NCI-H2029 treated with DMSO at 0.1 percent for 48 hours (cell line): Measurements from ENCODE around the gene SLC25A51.

Source experiments
- DNase-seq: peaks from one replicate; lab custom pipeline; 2025; lab: John Stamatoyannopoulos, UW

Gene SLC25A51

DNA sequence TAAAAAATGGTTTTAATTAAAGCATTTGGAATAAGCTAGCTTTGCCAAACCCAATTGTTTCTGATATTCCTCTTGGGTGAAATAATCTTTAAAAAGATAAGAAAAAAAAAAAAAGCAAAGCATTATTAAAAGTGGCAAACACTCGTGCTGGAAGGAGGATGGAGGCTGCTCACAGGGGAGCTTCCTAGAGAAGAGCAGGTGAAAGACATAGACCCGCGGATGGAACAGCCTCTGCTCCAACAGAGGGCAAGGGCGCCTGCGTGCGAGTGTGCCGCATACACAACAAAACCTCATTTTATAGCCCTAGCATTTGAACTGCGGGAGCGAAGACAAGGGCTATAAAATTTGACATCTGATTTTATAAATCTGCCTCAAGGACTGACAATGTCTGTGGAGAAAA lies 33.4 kb upstream of the SLC25A51 start:
- DNase-seq = no peak

DNA sequence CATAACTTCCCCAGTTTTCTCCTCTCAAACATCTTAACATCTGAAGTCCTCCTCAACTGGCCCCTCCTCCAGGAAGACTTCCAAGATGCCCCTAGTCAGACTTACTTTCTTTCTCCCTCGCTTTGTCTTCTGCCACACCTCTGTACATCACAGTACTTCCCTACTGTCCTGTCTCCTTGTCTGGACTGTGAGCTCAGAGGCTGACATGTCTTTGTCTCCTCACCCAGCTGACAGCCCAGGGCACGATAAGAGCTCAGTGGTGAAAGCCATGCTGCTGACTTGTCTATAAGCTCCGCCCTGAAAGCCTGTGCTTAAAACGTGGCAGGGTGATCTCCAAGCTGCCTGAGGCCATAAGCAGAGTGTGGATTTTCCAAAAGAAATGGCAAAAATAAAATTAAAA lies 33.0 kb upstream of the SLC25A51 start:
- no peak for DNase-seq

- DNase-seq = no peak
These were observed 32.4 kb upstream of the SLC25A51 start for GRCh38 chr9:37936376-37936775.

- no peak for DNase-seq
These were observed 31.2 kb upstream of the SLC25A51 start for GRCh38 chr9:37935096-37935495.

DNA sequence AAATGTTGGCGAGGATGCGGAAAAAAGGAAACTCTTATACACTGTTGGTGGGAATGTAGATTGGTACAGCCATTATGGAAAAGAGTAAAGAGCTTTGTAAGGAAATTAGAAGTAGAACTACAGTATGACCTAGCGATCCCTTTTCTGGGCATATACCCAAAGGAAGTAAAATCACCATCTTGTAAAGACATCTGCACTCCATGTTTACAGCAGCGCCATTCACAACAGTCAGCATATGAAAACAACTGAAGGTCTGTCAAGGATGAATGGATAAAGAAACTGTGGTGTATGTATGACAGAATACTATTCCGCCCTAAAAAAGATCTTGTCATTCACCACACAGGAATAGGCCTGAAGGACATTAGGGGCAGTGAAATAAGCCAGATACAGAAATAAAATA lies 27.7 kb upstream of the SLC25A51 start:
- no peak for DNase-seq

GRCh38 chr9:37929441-37929895 lies 25.5 kb upstream of the SLC25A51 start:
- DNase-seq = no peak

GRCh38 chr9:37928552-37929430 lies 24.9 kb upstream of the SLC25A51 start:
- no peak for DNase-seq

- DNase-seq = no peak
These were observed 23.9 kb upstream of the SLC25A51 start for GRCh38 chr9:37927601-37928551.

DNA sequence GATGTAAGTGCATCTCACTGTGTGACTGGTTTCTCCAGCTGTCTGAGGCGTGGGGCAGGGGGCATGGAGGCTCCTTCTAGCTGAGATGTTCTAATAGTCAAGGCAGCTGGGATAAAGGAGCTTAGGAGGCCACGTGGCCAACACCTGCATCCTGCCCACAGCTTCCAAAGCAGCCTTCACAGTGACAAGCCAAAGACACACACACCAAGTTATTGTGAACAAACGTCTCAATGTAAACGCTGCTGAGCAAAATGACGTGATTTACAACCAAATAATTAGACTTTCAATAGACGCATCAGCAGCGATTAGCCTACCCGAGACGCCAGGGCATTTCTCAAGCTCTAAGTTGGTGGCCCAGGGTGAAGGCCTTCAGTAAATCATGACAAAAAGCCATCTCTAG lies 23.2 kb upstream of the SLC25A51 start:
- DNase-seq = no peak

DNA sequence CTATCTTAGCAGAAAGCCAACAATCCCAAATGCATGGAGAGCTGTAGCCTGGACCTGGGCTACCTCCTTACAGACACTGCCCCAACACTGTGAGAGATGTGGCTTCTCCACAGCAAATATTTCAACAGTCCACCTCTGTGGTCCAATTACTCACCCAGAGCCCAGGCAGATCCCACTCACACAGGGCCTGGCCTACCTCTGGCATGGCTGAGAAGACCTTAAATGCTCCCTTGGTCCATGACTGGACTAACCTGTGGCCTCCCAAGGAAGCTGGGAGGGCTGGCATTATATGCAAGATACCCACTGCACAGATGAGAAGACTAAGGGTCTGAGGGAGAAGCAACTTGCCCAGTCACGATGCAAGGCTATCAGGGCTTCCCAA lies 22.8 kb upstream of the SLC25A51 start:
- DNase-seq = no peak

GRCh38 chr9:37925786-37926736 lies 22.1 kb upstream of the SLC25A51 start:
- DNase-seq = no peak

DNA sequence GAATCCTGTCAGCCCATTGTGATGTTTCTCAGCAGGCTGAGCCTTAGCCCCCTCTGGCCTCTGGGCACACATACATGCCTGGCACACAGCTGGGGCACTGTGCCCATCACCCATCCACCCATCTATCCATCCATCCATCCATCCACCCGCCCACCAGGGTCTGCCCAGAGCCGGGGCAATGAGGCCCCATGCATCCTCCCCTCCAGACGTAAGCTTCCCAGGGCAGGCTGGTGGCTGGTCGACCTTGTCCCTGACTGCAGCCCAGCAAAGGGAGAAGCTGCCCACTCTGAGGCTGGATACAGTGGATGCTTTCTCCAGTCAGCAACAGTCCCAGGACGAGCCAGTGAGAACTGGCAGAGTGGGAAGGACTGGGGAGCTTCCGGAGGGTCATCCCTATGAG lies 21.1 kb upstream of the SLC25A51 start:
- DNase-seq = no peak

DNA sequence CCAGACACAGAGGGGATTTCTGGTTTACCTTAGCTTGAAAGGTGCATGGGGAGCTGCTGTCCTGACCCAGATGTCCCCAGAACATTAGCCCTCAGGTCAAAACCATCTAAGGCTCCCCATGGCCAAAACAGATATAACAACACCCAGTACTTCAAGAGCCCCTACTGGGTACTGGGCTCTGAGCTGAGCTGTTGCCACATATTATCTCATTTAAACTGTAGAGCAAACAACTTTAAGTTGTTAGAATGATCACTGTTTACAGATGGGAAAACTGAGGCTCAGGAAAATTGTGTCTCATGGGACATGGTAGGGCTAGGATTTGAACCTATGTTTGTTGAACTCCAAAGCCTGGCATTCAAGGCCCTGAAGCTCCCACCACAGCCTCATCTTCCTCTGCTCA lies 20.6 kb upstream of the SLC25A51 start:
- no peak for DNase-seq

DNA sequence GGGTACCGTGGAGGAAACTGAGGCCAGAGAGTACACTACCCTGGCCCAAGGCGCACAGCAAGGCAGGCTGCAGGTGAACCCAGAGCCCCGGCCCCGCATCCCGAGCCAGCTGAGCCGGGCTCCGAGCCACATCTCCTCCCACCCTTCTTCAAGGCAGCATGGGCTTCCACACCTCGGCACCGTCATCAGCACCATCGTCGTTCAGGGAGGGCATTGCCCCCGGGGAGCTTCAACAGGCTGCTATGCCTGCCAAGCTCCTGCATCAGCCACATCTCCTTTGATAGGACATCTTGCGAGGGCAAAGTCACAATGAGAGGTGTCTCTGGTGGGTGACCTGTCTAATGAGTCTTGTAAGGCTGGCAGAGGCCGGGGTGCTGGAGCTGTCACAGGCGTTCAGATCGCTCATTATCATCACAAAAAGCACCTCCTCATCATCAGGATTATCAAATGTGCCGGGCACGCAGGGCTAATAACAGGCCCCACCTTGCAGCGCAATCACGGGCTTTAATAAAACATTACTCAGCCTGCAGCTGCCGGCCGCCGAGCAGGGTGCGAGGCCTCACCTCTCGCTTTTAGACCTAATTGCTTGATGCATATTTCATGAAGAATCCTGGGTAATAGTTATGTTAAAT lies 20.0 kb upstream of the SLC25A51 start:
- no peak for DNase-seq

DNA sequence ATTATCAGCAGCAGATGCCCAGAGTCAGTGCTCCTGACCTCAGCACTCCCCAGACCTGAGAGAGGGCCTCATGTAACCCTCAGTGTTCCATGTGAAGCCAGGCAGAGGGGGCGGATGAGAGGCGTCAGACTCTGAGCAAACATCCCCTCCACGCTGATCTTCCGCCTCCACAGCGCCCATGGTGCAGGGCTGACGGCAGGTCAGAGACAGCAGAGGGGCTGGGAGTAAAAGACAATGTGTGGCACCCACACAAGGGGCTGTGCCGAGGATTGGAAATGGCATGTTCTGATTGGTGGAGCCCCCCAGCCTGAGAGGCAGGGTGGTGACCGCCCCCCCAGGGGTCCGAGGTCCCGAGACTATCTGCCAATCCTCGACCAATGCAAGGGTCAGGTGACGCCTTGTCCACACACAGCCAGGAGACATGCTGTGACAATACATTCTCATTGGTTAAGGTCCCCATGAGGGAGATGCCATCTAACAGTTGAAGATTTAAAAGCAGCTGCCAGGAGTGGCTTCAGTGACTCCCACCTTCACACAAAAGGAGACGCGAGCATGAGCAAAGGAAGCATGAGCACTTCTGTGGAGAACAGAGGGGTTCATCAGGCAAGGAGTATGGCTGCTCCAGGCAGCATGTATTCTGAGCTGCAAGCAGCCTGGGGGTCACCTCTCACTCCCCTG lies 19.3 kb upstream of the SLC25A51 start:
- no peak for DNase-seq

GRCh38 chr9:37922363-37923117 lies 18.6 kb upstream of the SLC25A51 start:
- no peak for DNase-seq

DNA sequence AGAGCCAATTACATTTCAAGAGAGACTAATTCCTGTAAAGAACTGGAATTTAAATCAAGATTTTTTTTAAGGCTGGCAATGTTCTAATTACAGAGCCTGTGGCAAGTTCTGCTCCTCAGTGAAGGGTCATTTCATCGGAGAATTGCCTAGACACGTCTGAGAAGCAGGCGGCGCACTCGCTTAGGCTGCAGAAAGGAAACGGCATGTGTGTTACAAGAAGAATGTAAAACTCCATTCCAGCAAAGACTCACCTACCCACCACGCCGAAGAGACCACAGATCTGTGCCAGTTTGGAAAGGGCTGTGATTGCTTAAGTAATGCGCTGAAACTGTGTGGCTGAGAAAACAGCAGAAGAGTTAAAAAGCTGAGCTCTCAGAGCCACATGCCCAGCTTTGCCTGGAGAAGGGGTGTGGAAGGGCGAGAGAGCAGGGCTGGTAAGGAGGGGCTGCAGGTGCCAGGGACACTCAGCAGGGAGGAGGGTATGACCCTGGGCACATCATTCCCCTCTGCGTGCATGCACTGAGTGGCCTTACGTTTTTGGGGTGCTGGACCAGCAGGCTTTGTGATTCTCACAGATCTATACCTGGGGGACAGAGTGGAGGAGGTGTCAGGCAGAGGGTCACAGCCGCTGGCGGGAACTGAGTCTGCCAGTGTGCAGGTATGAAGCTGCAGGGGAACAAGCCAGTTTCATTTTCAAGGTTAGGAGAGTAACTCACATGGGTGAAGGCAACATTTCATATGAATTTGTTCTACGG lies 17.8 kb upstream of the SLC25A51 start:
- no peak for DNase-seq

DNA sequence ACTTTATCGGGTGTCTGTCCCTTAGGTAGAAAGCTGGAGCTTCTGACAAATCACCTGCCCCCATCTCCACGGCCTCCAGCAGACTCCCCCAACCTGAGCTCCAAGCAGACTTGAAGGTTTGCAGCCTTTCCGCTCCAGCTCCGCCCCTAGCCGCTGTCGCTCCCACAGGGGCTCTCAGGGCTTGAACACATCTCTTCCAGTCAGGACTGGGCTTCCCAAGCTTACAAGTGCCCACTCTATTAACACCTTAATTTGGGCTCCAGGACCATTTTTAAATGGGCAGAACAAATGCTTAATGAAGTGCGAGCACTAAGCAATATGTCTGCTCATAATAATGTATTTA lies 17.2 kb upstream of the SLC25A51 start:
- no peak for DNase-seq

- DNase-seq = no peak
These were observed 16.7 kb upstream of the SLC25A51 start for GRCh38 chr9:37920471-37921167.
